ENCODE measurements around the gene BANF2.

DNA sequence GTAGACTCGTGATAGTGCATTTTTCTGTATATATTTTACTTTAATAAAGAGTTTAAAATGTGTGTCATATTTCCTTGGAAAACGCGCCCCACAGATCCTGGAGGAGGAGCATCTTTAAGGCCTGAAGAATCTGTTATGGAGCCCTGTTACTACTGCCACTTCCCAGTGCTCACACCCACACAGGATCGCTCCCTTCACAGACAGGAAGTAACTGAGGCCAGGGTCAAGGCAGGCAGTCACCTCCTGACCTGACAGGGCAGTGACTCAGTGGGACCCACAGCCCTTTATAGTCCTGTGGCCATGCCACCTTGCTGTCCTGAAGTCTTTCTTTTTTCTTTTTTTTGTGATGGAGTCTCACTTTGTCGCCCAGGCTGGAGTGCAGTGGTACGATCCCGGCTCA, 26.7 kb upstream of the BANF2 start:
- TF ChIP-seq, protein P1, sequence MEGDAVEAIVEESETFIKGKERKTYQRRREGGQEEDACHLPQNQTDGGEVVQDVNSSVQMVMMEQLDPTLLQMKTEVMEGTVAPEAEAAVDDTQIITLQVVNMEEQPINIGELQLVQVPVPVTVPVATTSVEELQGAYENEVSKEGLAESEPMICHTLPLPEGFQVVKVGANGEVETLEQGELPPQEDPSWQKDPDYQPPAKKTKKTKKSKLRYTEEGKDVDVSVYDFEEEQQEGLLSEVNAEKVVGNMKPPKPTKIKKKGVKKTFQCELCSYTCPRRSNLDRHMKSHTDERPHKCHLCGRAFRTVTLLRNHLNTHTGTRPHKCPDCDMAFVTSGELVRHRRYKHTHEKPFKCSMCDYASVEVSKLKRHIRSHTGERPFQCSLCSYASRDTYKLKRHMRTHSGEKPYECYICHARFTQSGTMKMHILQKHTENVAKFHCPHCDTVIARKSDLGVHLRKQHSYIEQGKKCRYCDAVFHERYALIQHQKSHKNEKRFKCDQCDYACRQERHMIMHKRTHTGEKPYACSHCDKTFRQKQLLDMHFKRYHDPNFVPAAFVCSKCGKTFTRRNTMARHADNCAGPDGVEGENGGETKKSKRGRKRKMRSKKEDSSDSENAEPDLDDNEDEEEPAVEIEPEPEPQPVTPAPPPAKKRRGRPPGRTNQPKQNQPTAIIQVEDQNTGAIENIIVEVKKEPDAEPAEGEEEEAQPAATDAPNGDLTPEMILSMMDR (IDR thresholded peaks at IDR 0.05), result no peak
- TF ChIP-seq POLR2A (IDR thresholded peaks at IDR 0.05) (no peak), EP300 (IDR thresholded peaks at IDR 0.05) (no peak)
